ENCODE data around the gene KAZN. TPM values are rescaled to one million over a fixed set of nuclear protein-coding genes. Genes with fewer than 3 reads are reported as not detected.

KAZN gene
- polyA plus RNA-seq, 1 donor from 2014 or later: 20.6 TPM

- no peak for TF ChIP-seq EP300 (conservative IDR thresholded peaks at IDR 0.05; ENCODE audit: poor library complexity, severe bottlenecking)
- TF ChIP-seq TAF1 (IDR thresholded peaks at IDR 0.05; ENCODE audit: low read depth): no peak
- TF ChIP-seq EZH2 (IDR thresholded peaks at IDR 0.05; ENCODE audit: borderline replicate concordance, insufficient read depth, low read length, poor library complexity, severe bottlenecking): no peak
- H3K9me3 ChIP-seq (ENCODE audit: low read length): peaks cover 6% of the 10 kb centered on the region
- no peak overlapping the region for H3K9ac ChIP-seq (ENCODE audit: low read length)
- H3K36me3 ChIP-seq (ENCODE audit: insufficient read depth, low read length): no peaks in the 10 kb centered on the region
- no peaks in the 10 kb centered on the region for H3K9me2 ChIP-seq (ENCODE audit: insufficient read depth, low read length)
- H3K4me2 ChIP-seq (ENCODE audit: low read length): no peak overlapping the region
- no peaks in the 10 kb centered on the region for H3K27me3 ChIP-seq (ENCODE audit: insufficient read depth, low read depth, low read length)
- H3K27ac ChIP-seq (ENCODE audit: low read length): no peak overlapping the region
- H4K20me1 ChIP-seq (ENCODE audit: insufficient read depth): no peaks in the 10 kb centered on the region
- H3K79me2 ChIP-seq (replicated peaks; ENCODE audit: insufficient read depth, low read length): no peaks in the 10 kb centered on the region
- H3F3A ChIP-seq (ENCODE audit: insufficient read depth, low read length, poor library complexity, severe bottlenecking): no peaks in the 10 kb centered on the region
- H2AFZ ChIP-seq (ENCODE audit: low read depth, low read length): no peak overlapping the region
- H3K4me3 ChIP-seq (ENCODE audit: low read length): no peak overlapping the region
Observed at GRCh38 chr1:15012822-15013221, 414.3 kb downstream of the KAZN start.

GRCh38 chr1:15013767-15014166 is 415.3 kb downstream of the KAZN start:
- H2AFZ ChIP-seq (ENCODE audit: low read depth, low read length): no peak overlapping the region
- H3F3A ChIP-seq (ENCODE audit: insufficient read depth, low read length, poor library complexity, severe bottlenecking): no peaks in the 10 kb centered on the region
- H3K36me3 ChIP-seq (ENCODE audit: insufficient read depth, low read length): no peaks in the 10 kb centered on the region
- no peak overlapping the region for H3K27ac ChIP-seq (ENCODE audit: low read length)
- no peak overlapping the region for H3K4me2 ChIP-seq (ENCODE audit: low read length)
- peaks cover 6% of the 10 kb centered on the region for H3K9me3 ChIP-seq (ENCODE audit: low read length)
- no peaks in the 10 kb centered on the region for H3K79me2 ChIP-seq (replicated peaks; ENCODE audit: insufficient read depth, low read length)
- H3K27me3 ChIP-seq (ENCODE audit: insufficient read depth, low read depth, low read length): no peaks in the 10 kb centered on the region
- H3K9ac ChIP-seq (ENCODE audit: low read length): no peak overlapping the region
- no peaks in the 10 kb centered on the region for H3K9me2 ChIP-seq (ENCODE audit: insufficient read depth, low read length)
- no peak for TF ChIP-seq MXI1 (conservative IDR thresholded peaks at IDR 0.05; ENCODE audit: poor library complexity, severe bottlenecking)
- TF ChIP-seq TAF1 (IDR thresholded peaks at IDR 0.05; ENCODE audit: low read depth): no peak
- no peak for TF ChIP-seq SMC3 (conservative IDR thresholded peaks at IDR 0.05; ENCODE audit: poor library complexity)
- no peak for TF ChIP-seq EP300 (conservative IDR thresholded peaks at IDR 0.05; ENCODE audit: poor library complexity, severe bottlenecking)
- no peak for TF ChIP-seq RAD21 (conservative IDR thresholded peaks at IDR 0.05)
- TF ChIP-seq POLR2AphosphoS5 (IDR thresholded peaks at IDR 0.05): no peak
- TF ChIP-seq EZH2 (IDR thresholded peaks at IDR 0.05; ENCODE audit: borderline replicate concordance, insufficient read depth, low read length, poor library complexity, severe bottlenecking): no peak
- TF ChIP-seq CTCF (IDR thresholded peaks at IDR 0.05; ENCODE audit: poor library complexity, severe bottlenecking): no peak
- TF ChIP-seq REST (IDR thresholded peaks at IDR 0.05; ENCODE audit: borderline replicate concordance): no peak
- no peaks in the 10 kb centered on the region for H4K20me1 ChIP-seq (ENCODE audit: insufficient read depth)
- H3K4me3 ChIP-seq (ENCODE audit: low read length): no peak overlapping the region
